HG03565 (cell line): ENCODE measurements around the gene GLIS2.

Experiments used
- ATAC-seq: cut with Tn5 transposase; IDR thresholded peaks from one replicate; pipeline ENCODE4 v1.9.1; 2021; ENCODE audit warnings: mild to moderate bottlenecking, moderate library complexity; ENCODE audit not compliant: unreplicated experiment

Gene GLIS2

DNA sequence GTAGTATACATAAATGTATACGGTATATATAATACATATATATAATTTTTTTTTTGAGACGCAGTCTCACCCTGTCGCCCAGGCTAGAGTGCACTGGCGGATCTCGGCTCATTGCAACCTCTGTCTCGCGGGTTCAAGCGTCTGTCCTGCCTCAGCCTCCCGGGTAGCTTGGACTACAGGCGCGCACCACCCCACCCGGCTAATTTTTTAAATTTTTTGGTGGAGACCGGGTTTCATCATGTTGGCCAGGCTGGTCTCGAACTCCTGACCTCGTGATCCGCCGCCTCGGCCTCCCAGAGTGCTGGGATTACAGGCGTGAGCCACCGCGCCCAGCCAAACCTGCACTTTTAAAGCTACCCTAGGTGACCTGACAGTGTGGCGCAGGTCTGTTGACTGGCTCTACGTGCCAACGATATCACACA, 34.5 kb downstream of the GLIS2 start:
- ATAC-seq: no peak

GRCh38 chr16:4350787-4351659, 35.2 kb downstream of the GLIS2 start, which contains the start of gene PAM16:
PAM16 (minus strand) TSS chr16:4351321; CDS start chr16:4351234, 87 bp downstream.
- ATAC-seq: peak; percentile 81

GRCh38 chr16:4351880-4352279, 36.0 kb downstream of the GLIS2 start:
- ATAC-seq: no peak

DNA sequence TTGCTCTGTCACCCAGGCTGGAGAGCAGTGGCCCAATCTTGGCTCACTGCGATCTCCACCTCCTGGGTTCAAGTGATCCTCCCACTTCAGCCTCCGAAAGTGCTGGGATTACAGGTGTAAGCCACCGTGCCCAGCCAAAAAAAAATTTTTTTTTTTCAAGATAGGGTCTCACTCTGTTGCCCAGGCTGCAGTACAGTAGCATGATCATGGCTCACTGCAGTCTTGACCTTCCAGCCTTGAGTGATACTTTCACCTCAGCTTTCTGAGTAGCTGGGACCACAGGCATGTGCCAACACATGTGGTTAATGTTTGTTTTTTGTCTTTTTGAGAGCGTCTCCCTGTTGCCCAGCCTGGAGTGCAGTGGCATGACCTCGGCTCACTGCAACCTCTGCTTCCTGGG, 37.0 kb downstream of the GLIS2 start:
- ATAC-seq: no peak

GRCh38 chr16:4353675-4354074, 37.8 kb downstream of the GLIS2 start:
- no peak for ATAC-seq

DNA sequence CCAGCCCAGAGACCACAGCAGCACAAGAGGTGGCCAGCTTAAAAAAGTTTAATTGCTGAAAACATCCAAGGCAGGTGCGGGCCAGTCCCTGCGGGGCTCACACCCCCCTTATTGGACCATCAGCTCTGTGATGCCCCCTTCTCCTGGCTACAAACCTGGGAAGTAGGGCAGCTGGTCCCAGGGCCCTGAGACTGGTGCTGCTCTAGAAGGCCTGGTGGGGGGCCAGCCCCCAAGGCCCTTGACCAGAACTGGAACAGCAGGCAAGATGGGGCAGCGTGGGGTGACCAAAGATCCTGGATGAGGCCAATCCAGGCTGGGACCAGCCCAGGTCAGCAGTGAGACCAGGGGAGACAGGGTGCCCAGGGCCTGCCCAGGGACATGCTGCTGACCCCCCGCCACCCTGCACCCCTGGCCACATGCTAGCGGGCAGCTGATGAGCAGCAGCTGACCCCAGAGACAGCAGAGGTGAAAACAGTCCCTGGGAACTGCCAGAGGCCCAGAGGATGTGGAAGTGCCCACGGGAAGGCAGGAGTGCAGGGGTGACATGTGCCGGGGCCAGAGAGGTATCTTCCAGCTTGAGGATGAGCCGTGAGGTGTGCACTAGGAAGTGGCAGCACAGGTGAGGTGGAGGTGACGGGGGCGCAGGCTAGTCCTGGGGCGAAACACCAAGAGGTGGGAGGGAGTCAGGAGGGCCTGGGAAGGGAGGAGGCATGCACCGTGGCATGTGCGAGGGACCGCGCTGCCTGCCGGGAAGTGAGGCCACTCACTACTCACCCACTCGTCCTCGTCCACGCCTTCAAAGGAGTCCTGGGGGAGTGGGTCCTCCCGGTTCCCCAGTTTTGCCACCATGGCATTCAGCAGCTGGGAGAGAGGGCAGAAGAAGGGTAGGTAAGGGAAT, 38.9 kb downstream of the GLIS2 start:
- no peak for ATAC-seq

GRCh38 chr16:4356820-4357219, 41.0 kb downstream of the GLIS2 start:
- no peak for ATAC-seq

- no peak for ATAC-seq
Observed at GRCh38 chr16:4358236-4358635, 42.4 kb downstream of the GLIS2 start.

DNA sequence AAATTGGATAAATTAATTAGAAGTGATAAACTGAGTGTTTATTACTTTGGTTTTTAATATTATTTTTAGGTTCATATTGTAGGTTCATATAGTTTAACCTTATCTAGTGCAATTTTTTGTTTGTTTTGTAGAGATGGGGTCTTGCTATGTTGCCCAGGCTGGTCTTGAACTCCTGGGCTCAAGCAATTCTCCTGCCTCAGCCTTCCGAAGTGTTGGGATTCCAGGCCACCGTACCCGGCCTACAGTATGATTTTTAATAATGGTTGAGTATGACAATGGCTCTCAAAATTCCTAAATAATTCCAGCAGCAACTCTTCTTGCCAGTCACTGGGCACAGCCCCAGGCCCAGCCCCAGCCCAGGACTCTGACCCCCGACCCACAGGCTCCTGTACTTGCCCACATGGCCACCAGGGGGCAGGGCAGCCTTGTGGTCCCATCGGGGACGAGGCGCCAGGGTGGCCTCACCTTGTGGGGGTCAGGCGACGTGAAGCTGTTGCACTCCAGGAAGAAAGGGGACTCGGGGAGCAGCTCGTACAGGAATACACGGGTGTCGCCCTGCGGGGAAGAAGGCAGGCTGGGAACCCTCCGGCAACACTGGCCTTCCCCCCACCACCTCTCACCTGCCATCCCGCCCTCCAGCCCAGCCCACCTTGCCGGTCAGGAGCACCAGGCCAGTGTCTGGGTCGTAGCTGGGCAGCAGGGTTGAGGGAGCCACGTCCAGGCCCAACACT, 43.1 kb downstream of the GLIS2 start:
- ATAC-seq: no peak

DNA sequence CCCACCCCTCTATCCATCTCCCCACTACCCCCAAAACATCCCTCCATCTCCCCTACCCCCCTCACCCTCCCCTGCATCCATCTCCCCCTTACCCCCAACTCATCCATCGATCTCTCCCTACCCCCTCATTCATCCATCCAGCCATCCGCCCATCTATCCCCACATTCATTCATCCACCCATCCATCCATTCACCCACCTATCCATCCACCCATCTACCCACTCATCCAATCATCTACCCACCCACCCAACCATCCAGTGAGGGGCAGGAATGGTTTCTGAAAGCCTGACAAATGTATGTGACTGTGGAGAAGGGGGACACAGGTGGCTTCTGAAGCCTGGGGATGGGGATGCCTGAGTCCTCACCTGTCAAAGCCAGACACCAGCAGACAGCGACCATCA, 44.0 kb downstream of the GLIS2 start:
- ATAC-seq: no peak

DNA sequence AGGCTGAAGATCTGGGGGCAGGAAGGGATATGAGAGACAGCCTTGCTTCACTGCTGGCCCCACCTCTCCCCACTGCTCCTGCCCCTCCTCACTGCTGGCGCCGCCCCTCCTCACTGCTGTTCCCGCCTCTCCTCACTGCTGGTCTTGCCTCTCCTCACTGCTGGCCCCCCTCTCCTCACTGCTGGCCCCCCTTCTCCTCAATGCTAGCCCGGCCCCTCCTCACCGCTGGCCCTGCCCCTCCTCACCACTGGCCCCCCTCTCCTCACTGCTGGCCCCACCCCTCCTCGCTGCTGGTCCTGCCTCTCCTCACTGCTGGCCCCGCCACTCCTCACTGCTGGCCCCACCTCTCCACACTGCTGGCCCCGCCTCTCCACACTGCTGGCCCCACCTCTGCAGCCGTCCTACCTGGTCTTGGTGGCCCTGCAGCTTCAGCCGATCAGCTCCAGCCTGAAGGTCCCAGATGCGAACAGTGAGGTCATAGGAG, 44.7 kb downstream of the GLIS2 start:
- no peak for ATAC-seq

GRCh38 chr16:4361033-4361943, 45.4 kb downstream of the GLIS2 start:
- ATAC-seq: no peak

DNA sequence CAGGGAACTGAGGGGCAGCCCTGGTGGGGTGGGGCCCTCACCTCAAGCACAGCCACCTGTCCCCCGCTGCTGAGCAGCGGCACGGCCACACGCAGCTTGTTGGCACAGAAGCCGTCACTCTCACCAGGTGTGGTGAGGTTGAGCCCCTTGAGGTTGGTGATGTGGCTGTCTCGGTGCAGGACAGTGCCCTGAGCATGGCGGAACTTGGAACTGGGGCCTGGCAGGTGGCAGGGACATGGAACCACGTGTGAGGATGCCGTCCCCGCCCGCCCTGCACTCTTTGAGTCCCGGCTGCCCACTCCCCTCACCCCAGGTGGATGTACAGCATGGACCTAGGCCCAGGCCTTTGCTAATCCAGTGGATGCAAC, 46.1 kb downstream of the GLIS2 start:
- ATAC-seq: no peak

DNA sequence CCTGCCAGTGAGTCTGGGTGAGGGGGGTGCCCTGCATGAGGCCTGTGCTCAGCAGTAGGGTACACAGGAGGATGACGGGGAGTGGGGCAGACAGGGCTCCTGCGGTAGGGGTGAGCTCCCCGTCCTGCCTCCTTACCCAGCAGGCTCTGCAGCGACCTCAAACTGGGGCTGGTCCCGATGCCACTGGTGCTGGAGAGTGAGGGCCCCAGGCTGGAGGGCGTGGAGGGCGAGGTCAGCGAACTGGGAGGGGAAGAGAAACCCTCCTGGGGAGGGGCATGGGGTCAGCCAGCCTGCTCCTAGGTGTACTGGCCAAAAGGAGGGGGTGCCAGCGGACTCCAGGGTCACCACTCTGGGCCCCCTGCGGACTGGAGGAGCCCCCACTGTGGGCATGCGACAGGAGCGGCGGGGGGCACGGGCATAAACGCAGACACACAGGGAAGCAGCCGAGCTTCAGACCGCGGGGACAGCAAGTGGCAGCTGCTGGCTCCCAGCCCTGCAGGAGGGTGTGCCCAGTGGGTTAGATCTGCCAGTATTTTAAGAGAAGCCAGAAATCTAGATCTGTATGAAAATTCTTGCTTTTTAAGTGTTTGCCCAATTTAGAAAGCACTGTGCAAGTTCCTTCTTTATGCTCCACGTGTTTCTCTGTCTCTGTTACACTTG, 46.7 kb downstream of the GLIS2 start:
- ATAC-seq: no peak

- no peak for ATAC-seq
Observed at GRCh38 chr16:4364196-4365013, 48.5 kb downstream of the GLIS2 start.

- peak; percentile 69 for ATAC-seq
Observed at GRCh38 chr16:4365014-4365406, 49.1 kb downstream of the GLIS2 start.

DNA sequence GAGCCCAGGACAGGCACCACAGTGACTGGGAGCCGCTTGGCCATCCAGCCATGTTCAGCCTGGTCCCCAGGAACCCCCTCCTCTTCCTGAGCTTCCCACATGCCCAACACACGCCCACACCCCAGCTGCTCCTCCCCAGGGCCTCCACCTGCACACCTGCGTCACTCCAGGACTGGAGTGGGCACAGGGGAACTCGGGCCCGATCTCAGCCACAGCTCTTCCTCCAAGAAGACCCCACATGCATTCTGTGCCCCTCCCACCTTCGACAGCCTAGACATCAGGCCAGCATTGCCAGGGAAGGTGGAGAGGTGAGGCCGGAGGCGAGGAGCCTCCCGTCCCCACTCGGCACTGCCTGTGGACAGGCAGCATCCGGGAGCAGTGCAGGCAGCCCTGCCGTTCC, 49.7 kb downstream of the GLIS2 start:
- ATAC-seq: no peak

- no peak for ATAC-seq
Observed at GRCh38 chr16:4366016-4366415, 50.1 kb downstream of the GLIS2 start.
